Tibial artery (tissue), 4 donors: ENCODE data around the gene ZNF547.

Source experiments
- DNase-seq, 2 donors: peaks; one replicate each; pipeline ENCODE4 v3.0.0-alpha.2; 2019
- H3K27ac ChIP-seq, 2 donors: fragments of 200-600 bp; sonication (generic) in 1 of 2; 1 replicate in 1 of 2; 2 replicates in 1 of 2; pipeline ENCODE4 v1.5.1; 2018 to 2019; ENCODE audit warnings: mild to moderate bottlenecking in 1 of 2
- H3K27me3 ChIP-seq, 2 donors: fragments of 200-600 bp; sonication (generic) in 1 of 2; one replicate each; pipeline versions ENCODE4 v1.5.1 to v1.6.0; 2016 to 2019
- H3K36me3 ChIP-seq, 3 donors: fragments of 200-600 bp; sonication (generic) in 2 of 3; one replicate each; pipeline ENCODE4 v1.5.1; 2016 to 2019; ENCODE audit warnings: mild to moderate bottlenecking in 2 of 3
- H3K4me1 ChIP-seq, 4 donors: fragments of 200-600 bp; sonication (generic) in 2 of 4; 1 replicate in 3 of 4; 2 replicates in 1 of 4; pipeline ENCODE4 v1.5.1; 2016 to 2019
- H3K4me3 ChIP-seq, 2 donors: fragments of 200-600 bp; sonication (generic) in 1 of 2; 1 replicate in 1 of 2; 2 replicates in 1 of 2; pipeline ENCODE4 v1.5.1; 2018 to 2019; ENCODE audit warnings: mild to moderate bottlenecking in 2 of 2
- H3K9me3 ChIP-seq, 3 donors: fragments of 200-600 bp; sonication (generic) in 1 of 3; one replicate each; pipeline ENCODE4 v1.5.1; 2016 to 2019
- CTCF ChIP-seq, 2 experiments: fragments of 200-600 bp in 1 of 2; fragments of 450-650 bp in 1 of 2; IDR thresholded peaks; one replicate each; pipeline ENCODE4 v1.5.1; 2017 to 2019; ENCODE audit warnings: antibody characterized with exemption in 2 of 2, mild to moderate bottlenecking in 1 of 2, moderate library complexity in 1 of 2
- intact Hi-C: fragments of 100-400 bp; cut with DNase I; formaldehyde crosslinking; loops from one replicate; pipeline ENCODE4 v1.15.0; 2023; ENCODE audit warnings: low total_unique reads

Gene ZNF547

GRCh38 chr19:57403737-57404563 is 40.6 kb downstream of the ZNF547 start:
- Histone ChIP-seq H3K27me3 (no peaks in the 10 kb centered on the region), H3K36me3 (peaks cover 23 to 53% (median 44%) of the 10 kb centered on the region in 3 donors), H3K4me3 (no peak overlapping the region), H3K9me3 (peaks cover 0 to 67% (median 48%) of the 10 kb centered on the region in 3 donors), H3K4me1 (no peaks in the 10 kb centered on the region), H3K27ac (no peak overlapping the region)
- no peak for DNase-seq
- no peak for TF ChIP-seq CTCF (IDR thresholded peaks at IDR 0.05)
- intact Hi-C loops, result no loop called here

- H3K4me1 ChIP-seq, result peaks cover 0 to 8% (median 4%) of the 10 kb centered on the region in 4 donors
- peaks cover 6 to 26% (median 18%) of the 10 kb centered on the region in 3 donors for H3K36me3 ChIP-seq
- intact Hi-C loops, result no loop called here
- DNase-seq, result no peak
- H3K27me3 ChIP-seq, result no peaks in the 10 kb centered on the region
- no peak overlapping the region for H3K4me3 ChIP-seq
- H3K27ac ChIP-seq, result no peak overlapping the region
- no peak for TF ChIP-seq CTCF (IDR thresholded peaks at IDR 0.05)
- H3K9me3 ChIP-seq, result peaks cover 0 to 42% (median 27%) of the 10 kb centered on the region in 3 donors
Measured at GRCh38 chr19:57406516-57407123, 43.3 kb downstream of the ZNF547 start.

- TF ChIP-seq CTCF (IDR thresholded peaks at IDR 0.05), result no peak
- Histone ChIP-seq H3K4me3 (peak within 1 kb of the TSS; percentile 79 to 97), H3K9me3 (peaks cover under 1 to 45% (median 11%) of the 10 kb centered on the region in 3 donors), H3K4me1 (peaks cover 0 to 19% (median 12%) of the 10 kb centered on the region in 4 donors), H3K36me3 (peaks cover 37 to 38% (median 37%) of the 10 kb centered on the region in 3 donors), H3K27ac (peak within 1 kb of the TSS; percentile 73 to 80), H3K27me3 (no peaks in the 10 kb centered on the region)
- peak; percentile 96 for DNase-seq
- intact Hi-C loops, result loop anchor here (5.0 kb wide), 1 partner anchor 76 kb away; the partner anchor contains the start of gene ZNF419
Measured at GRCh38 chr19:57410877-57411671, 47.7 kb downstream of the ZNF547 start, which contains the start of gene ZNF17. ZNF17 (plus strand) TSS chr19:57411161; CDS start chr19:57413616, 2,455 bp downstream.

GRCh38 chr19:57419439-57419838 is 56.1 kb downstream of the ZNF547 start:
- TF ChIP-seq CTCF (IDR thresholded peaks at IDR 0.05), result no peak
- Histone ChIP-seq H3K36me3 (peaks cover 86 to 99% (median 96%) of the 10 kb centered on the region in 3 donors), H3K4me3 (no peak overlapping the region), H3K4me1 (no peaks in the 10 kb centered on the region), H3K27ac (no peak overlapping the region), H3K9me3 (peaks cover 10 to 95% (median 72%) of the 10 kb centered on the region in 3 donors), H3K27me3 (no peaks in the 10 kb centered on the region)
- no peak for DNase-seq
- intact Hi-C loops, result no loop called here

GRCh38 chr19:57421037-57421436 is 57.7 kb downstream of the ZNF547 start:
- DNase-seq, result no peak
- H3K27ac ChIP-seq, result no peak overlapping the region
- peaks cover 70 to 91% (median 83%) of the 10 kb centered on the region in 3 donors for H3K36me3 ChIP-seq
- H3K27me3 ChIP-seq, result no peaks in the 10 kb centered on the region
- no peaks in the 10 kb centered on the region for H3K4me1 ChIP-seq
- intact Hi-C loops, result loop anchor here (10.0 kb wide), 1 partner anchor 316 kb away; no protein-coding TSS in a partner anchor
- no peak overlapping the region for H3K4me3 ChIP-seq
- H3K9me3 ChIP-seq, result peaks cover 12 to 98% (median 85%) of the 10 kb centered on the region in 3 donors
- no peak for TF ChIP-seq CTCF (IDR thresholded peaks at IDR 0.05)
